H9 (cell line): ENCODE results near the gene ZC3H8. TPM values are rescaled to one million over a fixed set of nuclear protein-coding genes. Genes with fewer than 3 reads are reported as not detected.

Source experiments
- DNase-seq: peaks from one replicate; pipeline ENCODE4 v3.0.0-alpha.2; 2017
- H2AFZ ChIP-seq: one replicate; pipeline ENCODE4 v1.6.1; 2013; ENCODE audit warnings: mild to moderate bottlenecking, low read length, control low read depth, moderate library complexity
- H2AK5ac ChIP-seq: 2 replicates; pipeline ENCODE4 v1.6.1; 2013; ENCODE audit warnings: low read length, control low read depth, mixed read lengths; ENCODE audit not compliant: insufficient read length
- H2BK120ac ChIP-seq: one replicate; pipeline ENCODE4 v1.6.1; 2013; ENCODE audit warnings: low read depth, mild to moderate bottlenecking, low read length, control low read depth, inconsistent platforms; ENCODE audit not compliant: poor library complexity, severe bottlenecking
- H2BK12ac ChIP-seq: 2 replicates; pipeline ENCODE4 v1.6.1; 2013; ENCODE audit warnings: low read length, control low read depth, mixed read lengths, low read depth; ENCODE audit not compliant: insufficient read length
- H2BK15ac ChIP-seq: 2 replicates; pipeline ENCODE4 v1.6.1; 2013; ENCODE audit warnings: low read depth, low read length, control low read depth
- H2BK20ac ChIP-seq: one replicate; pipeline ENCODE4 v1.6.1; 2013; ENCODE audit warnings: low read depth, mild to moderate bottlenecking, low read length, control low read depth, inconsistent platforms; ENCODE audit not compliant: poor library complexity, severe bottlenecking
- H2BK5ac ChIP-seq: 2 replicates; pipeline ENCODE4 v1.6.1; 2013; ENCODE audit warnings: low read length, control low read depth, mixed read lengths; ENCODE audit not compliant: insufficient read length
- H3K14ac ChIP-seq: 2 replicates; pipeline ENCODE4 v1.6.1; 2013; ENCODE audit warnings: low read length, control low read depth; ENCODE audit not compliant: insufficient read depth
- H3K18ac ChIP-seq: 2 replicates; pipeline ENCODE4 v1.6.1; 2013; ENCODE audit warnings: low read depth, mild to moderate bottlenecking, mixed read lengths, low read length, control low read depth; ENCODE audit not compliant: insufficient read length
- H3K23ac ChIP-seq: 2 replicates; pipeline ENCODE4 v1.6.1; 2013; ENCODE audit warnings: low read length, control low read depth, mixed read lengths, low read depth; ENCODE audit not compliant: insufficient read length
- H3K23me2 ChIP-seq: 2 replicates; pipeline ENCODE4 v1.6.1; 2013; ENCODE audit warnings: low read depth, mild to moderate bottlenecking, mixed read lengths, low read length, control low read depth; ENCODE audit not compliant: insufficient read length, poor library complexity, severe bottlenecking
- H3K27ac ChIP-seq: 2 replicates; pipeline ENCODE4 v1.5.1; 2013; ENCODE audit warnings: low read length, control low read depth, mixed read lengths, low read depth; ENCODE audit not compliant: insufficient read length
- H3K27me3 ChIP-seq: 2 replicates; pipeline ENCODE4 v1.6.1; 2013; ENCODE audit warnings: low read length, control low read depth, inconsistent platforms; ENCODE audit not compliant: insufficient read depth
- H3K4ac ChIP-seq: 2 replicates; pipeline ENCODE4 v1.6.1; 2013; ENCODE audit warnings: low read depth, mild to moderate bottlenecking, control low read depth, inconsistent platforms, low read length, moderate library complexity
- H3K4me1 ChIP-seq: 2 replicates; pipeline ENCODE4 v1.6.1; 2013; ENCODE audit warnings: low read length, control low read depth, inconsistent platforms; ENCODE audit not compliant: insufficient read depth
- H3K4me2 ChIP-seq: 2 replicates; pipeline ENCODE4 v1.6.1; 2013; ENCODE audit warnings: low read length, control low read depth, mixed read lengths; ENCODE audit not compliant: insufficient read length, insufficient read depth
- H3K56ac ChIP-seq: 2 replicates; pipeline ENCODE4 v1.6.1; 2013; ENCODE audit warnings: low read depth, mild to moderate bottlenecking, mixed read lengths, low read length, control low read depth; ENCODE audit not compliant: insufficient read length
- H3K79me1 ChIP-seq: 2 replicates; pipeline ENCODE4 v1.6.1; 2013; ENCODE audit warnings: low read depth, mild to moderate bottlenecking, moderate library complexity, low read length, control low read depth, inconsistent platforms; ENCODE audit not compliant: insufficient read depth, poor library complexity, severe bottlenecking
- H3K79me2 ChIP-seq: 2 replicates; pipeline ENCODE4 v1.6.1; 2013; ENCODE audit warnings: low read length, control low read depth, inconsistent platforms; ENCODE audit not compliant: insufficient read depth
- H3K9ac ChIP-seq: 2 replicates; pipeline ENCODE4 v1.6.1; 2013; ENCODE audit warnings: low read length, control low read depth, mixed read lengths; ENCODE audit not compliant: insufficient read length; ENCODE audit errors: extremely low read depth
- H3K9me3 ChIP-seq: one replicate; pipeline ENCODE4 v1.6.1; 2013; ENCODE audit warnings: low read depth, low read length, inconsistent platforms; ENCODE audit not compliant: control insufficient read depth
- H3T11ph ChIP-seq: one replicate; pipeline ENCODE4 v1.6.1; 2013; ENCODE audit warnings: mild to moderate bottlenecking, low read length, control low read depth, inconsistent platforms
- H4K20me1 ChIP-seq: one replicate; pipeline ENCODE4 v1.6.1; 2013; ENCODE audit not compliant: control insufficient read depth, insufficient read length, insufficient read depth
- H4K5ac ChIP-seq: 2 replicates; pipeline ENCODE4 v1.6.1; 2013; ENCODE audit warnings: low read depth, mild to moderate bottlenecking, mixed read lengths, low read length, control low read depth; ENCODE audit not compliant: insufficient read length
- H4K8ac ChIP-seq: replicated peaks from 2 replicates; pipeline ENCODE4 v1.6.1; 2013; ENCODE audit warnings: low read length, control low read depth, mixed read lengths, low read depth; ENCODE audit not compliant: insufficient read length
- H4K91ac ChIP-seq: 2 replicates; pipeline ENCODE4 v1.6.1; 2013; ENCODE audit warnings: low read depth, mild to moderate bottlenecking, moderate library complexity, mixed read lengths, low read length, control low read depth; ENCODE audit not compliant: insufficient read length
- H3K27ac Mint-ChIP-seq, 3 experiments: 2 replicates in 2 of 3; 3 replicates in 1 of 3; pipeline ENCODE4 v1.8.0; 2020 to 2021; ENCODE audit warnings: mixed read lengths in 3 of 3, mild to moderate bottlenecking in 1 of 3, moderate library complexity in 1 of 3
- H3K27me3 Mint-ChIP-seq: 2 replicates; pipeline ENCODE4 v1.8.0; 2021; ENCODE audit warnings: low read depth, mild to moderate bottlenecking, moderate library complexity, mixed read lengths
- H3K36me3 Mint-ChIP-seq, 3 experiments: 2 replicates in 2 of 3; 3 replicates in 1 of 3; pipeline ENCODE4 v1.8.0; 2020 to 2021; ENCODE audit warnings: low read depth in 3 of 3, mixed read lengths in 3 of 3; ENCODE audit not compliant: insufficient read depth in 1 of 3
- H3K4me1 Mint-ChIP-seq, 2 experiments: 2 replicates each; pipeline ENCODE4 v1.8.0; 2020; ENCODE audit warnings: mixed read lengths in 2 of 2
- H3K4me3 Mint-ChIP-seq, 2 experiments: 2 replicates in 1 of 2; 3 replicates in 1 of 2; pipeline ENCODE4 v1.8.0; 2020 to 2021; ENCODE audit warnings: mild to moderate bottlenecking in 2 of 2, mixed read lengths in 2 of 2, moderate library complexity in 1 of 2
- H3K9me3 Mint-ChIP-seq, 2 experiments: 2 replicates in 1 of 2; 3 replicates in 1 of 2; pipeline ENCODE4 v1.8.0; 2020; ENCODE audit warnings: mild to moderate bottlenecking in 2 of 2, mixed read lengths in 2 of 2, moderate library complexity in 1 of 2
- CTCF ChIP-seq: fragments of 200-600 bp; sonication (generic); conservative IDR thresholded peaks from 3 replicates; pipeline ENCODE4 v1.8.0; 2021; ENCODE audit warnings: antibody characterized with exemption, mild to moderate bottlenecking
- WGBS: extraction: QIAGEN DNeasy Blood & Tissue Kit; methylation state at CpG from one replicate; pipeline ENCODE4 v1.1.7; 2013; ENCODE audit warnings: missing lambda C conversion rate, low lambda C conversion rate, mixed read lengths; ENCODE audit not compliant: insufficient read length; ENCODE audit errors: extremely low coverage; 5-methylcytosine and 5-hydroxymethylcytosine counted together
- total RNA-seq: library from RNA; stranded (reverse); gene quantifications from 2 replicates; pipeline ENCODE4 v1.2.1, GENCODE V29; 2021

Gene ZC3H8
- total RNA-seq, 1 experiment from 2014 or later: 6.9 TPM

- TF ChIP-seq CTCF: no peak
Observed at GRCh38 chr2:112220186-112220585, 34.7 kb downstream of the ZC3H8 start.

More at GRCh38 chr2:112220186-112220585, 34.7 kb downstream of the ZC3H8 start:
- no peaks in the 10 kb centered on the region for H4K20me1 ChIP-seq
- H3K79me2 ChIP-seq: no peaks in the 10 kb centered on the region
- H3K14ac ChIP-seq: no peak overlapping the region
- no peak overlapping the region for H2BK20ac ChIP-seq
- no peaks in the 10 kb centered on the region for H3K27me3 Mint-ChIP-seq
- no peak overlapping the region for H2BK120ac ChIP-seq
- no peak overlapping the region for H2AK5ac ChIP-seq
- H3K23ac ChIP-seq: no peak overlapping the region
- peaks cover 6 to 7% of the 10 kb centered on the region in 2 experiments; a peak in 3 of 5 replicates for H3K9me3 Mint-ChIP-seq
- H3K4me2 ChIP-seq: no peak overlapping the region
- no peak overlapping the region for H3K4me3 Mint-ChIP-seq
- no peak overlapping the region for H4K5ac ChIP-seq
- H2BK5ac ChIP-seq: no peak overlapping the region
- DNase-seq: no peak
- H2BK15ac ChIP-seq: no peak overlapping the region
- no peak overlapping the region for H4K8ac ChIP-seq
- no peaks in the 10 kb centered on the region for H3K79me1 ChIP-seq
- no peaks in the 10 kb centered on the region for H3K23me2 ChIP-seq
- no peak overlapping the region for H3K56ac ChIP-seq
- H3K27me3 ChIP-seq: no peaks in the 10 kb centered on the region
- no peak overlapping the region for H2BK12ac ChIP-seq
- peaks cover 19 to 26% (median 24%) of the 10 kb centered on the region in 3 experiments; a peak in 6 of 7 replicates for H3K36me3 Mint-ChIP-seq
- no CpG with 5 or more reads among the region's 3 CpGs for WGBS
- no peak overlapping the region for H3K27ac ChIP-seq
- H2AFZ ChIP-seq: no peak overlapping the region
- H3K27ac Mint-ChIP-seq: no peak overlapping the region
- no peak overlapping the region for H4K91ac ChIP-seq
- no peak overlapping the region for H3K18ac ChIP-seq
- H3K9ac ChIP-seq: no peak overlapping the region
- H3K4ac ChIP-seq: no peak overlapping the region
- no peaks in the 10 kb centered on the region for H3K9me3 ChIP-seq
- no peaks in the 10 kb centered on the region for H3K4me1 Mint-ChIP-seq
- no peak overlapping the region for H3T11ph ChIP-seq
- no peaks in the 10 kb centered on the region for H3K4me1 ChIP-seq
